Trophoblast cell (in vitro differentiated cells and primary cell): ENCODE results near the gene PLPP6.

ENCODE experiments used
- DNase-seq, 2 donors: peaks; one replicate each; pipeline ENCODE4 v3.0.0-alpha.2; 2016
- H2AFZ ChIP-seq: 2 replicates; pipeline ENCODE4 v1.6.1; 2013; ENCODE audit warnings: low read length, moderate library complexity, mild to moderate bottlenecking; ENCODE audit not compliant: insufficient read depth, poor library complexity
- H2AK5ac ChIP-seq: 2 replicates; pipeline ENCODE4 v1.6.1; 2013; ENCODE audit warnings: mild to moderate bottlenecking, low read length
- H2BK120ac ChIP-seq: 2 replicates; pipeline ENCODE4 v1.6.1; 2013; ENCODE audit warnings: low read length, mild to moderate bottlenecking, moderate library complexity; ENCODE audit not compliant: insufficient read depth, poor library complexity
- H2BK12ac ChIP-seq: 2 replicates; pipeline ENCODE4 v1.6.1; 2013; ENCODE audit warnings: mild to moderate bottlenecking, low read length, moderate library complexity
- H2BK5ac ChIP-seq: 2 replicates; pipeline ENCODE4 v1.6.1; 2013; ENCODE audit warnings: low read length, low read depth, moderate library complexity, mild to moderate bottlenecking; ENCODE audit not compliant: poor library complexity
- H3K14ac ChIP-seq: 2 replicates; pipeline ENCODE4 v1.6.1; 2013; ENCODE audit warnings: mild to moderate bottlenecking, low read length
- H3K18ac ChIP-seq: 2 replicates; pipeline ENCODE4 v1.6.1; 2013; ENCODE audit warnings: mild to moderate bottlenecking, low read length
- H3K23ac ChIP-seq: 2 replicates; pipeline ENCODE4 v1.6.1; 2013; ENCODE audit warnings: low read length
- H3K27ac ChIP-seq: 2 replicates; pipeline ENCODE4 v1.5.1; 2013; ENCODE audit warnings: low read depth, mild to moderate bottlenecking, inconsistent platforms, low read length, moderate library complexity
- H3K27me3 ChIP-seq: 2 replicates; pipeline ENCODE4 v1.6.1; 2013; ENCODE audit warnings: inconsistent platforms, mild to moderate bottlenecking, low read length, moderate library complexity; ENCODE audit not compliant: insufficient read depth
- H3K36me3 ChIP-seq, 2 experiments: 1 replicate in 1 of 2; 2 replicates in 1 of 2; pipeline ENCODE4 v1.6.1; 2013; ENCODE audit warnings: low read length in 2 of 2, mild to moderate bottlenecking in 2 of 2, moderate library complexity in 1 of 2; ENCODE audit not compliant: insufficient read depth in 2 of 2, control insufficient read depth in 1 of 2
- H3K4ac ChIP-seq: 2 replicates; pipeline ENCODE4 v1.6.1; 2013; ENCODE audit warnings: low read depth, mild to moderate bottlenecking, low read length, moderate library complexity
- H3K4me1 ChIP-seq, 2 experiments: 1 replicate in 1 of 2; 2 replicates in 1 of 2; pipeline ENCODE4 v1.6.1; 2013; ENCODE audit warnings: low read length in 2 of 2, mild to moderate bottlenecking in 2 of 2, moderate library complexity in 1 of 2; ENCODE audit not compliant: insufficient read depth in 2 of 2, control insufficient read depth in 1 of 2
- H3K4me2 ChIP-seq: 2 replicates; pipeline ENCODE4 v1.6.1; 2013; ENCODE audit warnings: inconsistent platforms, mild to moderate bottlenecking, low read length, moderate library complexity
- H3K4me3 ChIP-seq: 2 replicates; pipeline ENCODE4 v1.5.1; 2013; ENCODE audit warnings: mild to moderate bottlenecking, low read depth, low read length, inconsistent platforms
- H3K79me1 ChIP-seq: one replicate; pipeline ENCODE4 v1.6.1; 2013; ENCODE audit warnings: low read length
- H3K79me2 ChIP-seq: 2 replicates; pipeline ENCODE4 v1.6.1; 2013; ENCODE audit warnings: low read length, mild to moderate bottlenecking; ENCODE audit not compliant: control insufficient read depth, insufficient read depth, poor library complexity
- H3K9ac ChIP-seq: 2 replicates; pipeline ENCODE4 v1.6.1; 2013; ENCODE audit warnings: mild to moderate bottlenecking, low read length
- H3K9me3 ChIP-seq: 2 replicates; pipeline ENCODE4 v1.6.1; 2013; ENCODE audit warnings: low read depth, mild to moderate bottlenecking, control low read depth, inconsistent platforms, low read length; ENCODE audit not compliant: insufficient read depth
- H4K12ac ChIP-seq: 2 replicates; pipeline ENCODE4 v1.6.1; 2013; ENCODE audit warnings: low read depth, mild to moderate bottlenecking, low read length, moderate library complexity
- H4K8ac ChIP-seq: 2 replicates; pipeline ENCODE4 v1.6.1; 2013; ENCODE audit warnings: low read depth, mild to moderate bottlenecking, low read length, moderate library complexity
- H4K91ac ChIP-seq: one replicate; pipeline ENCODE4 v1.6.1; 2013; ENCODE audit warnings: low read depth, mild to moderate bottlenecking, low read length, moderate library complexity
- WGBS: extraction: QIAGEN DNeasy Blood & Tissue Kit; methylation state at CpG from one replicate; pipeline ENCODE4 v1.1.7; 2013; ENCODE audit warnings: missing lambda C conversion rate; ENCODE audit not compliant: insufficient read length, insufficient coverage; ENCODE audit errors: extremely low coverage; 5-methylcytosine and 5-hydroxymethylcytosine counted together

Gene PLPP6

DNA sequence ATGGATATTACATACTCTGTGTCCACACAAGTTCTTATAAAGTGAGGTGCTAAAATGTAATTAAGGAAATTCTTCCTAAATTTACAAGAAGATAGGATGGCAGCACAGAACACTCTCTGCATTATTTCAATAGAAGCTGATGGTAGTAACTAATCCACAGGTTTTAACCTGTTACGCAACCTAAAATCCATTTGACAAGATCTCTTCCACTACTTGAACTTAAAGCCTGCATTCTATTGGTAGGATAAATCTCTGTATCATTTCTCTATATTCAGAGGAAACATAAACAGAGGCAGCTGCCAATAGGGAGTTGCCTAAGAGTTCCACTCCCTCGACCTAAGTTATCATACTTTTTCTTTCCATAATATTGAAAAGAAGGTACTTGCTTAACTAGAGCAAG lies 38.8 kb downstream of the PLPP6 start:
- DNase-seq, result no peak
- H2BK5ac ChIP-seq, result no peak overlapping the region
- H3K9ac ChIP-seq, result no peak overlapping the region
- H2AK5ac ChIP-seq, result no peak overlapping the region
- no peak overlapping the region for H3K23ac ChIP-seq
- no peak overlapping the region for H4K91ac ChIP-seq
- H2BK12ac ChIP-seq, result no peak overlapping the region
- no peaks in the 10 kb centered on the region for H3K79me1 ChIP-seq
- no peak overlapping the region for H3K14ac ChIP-seq
- H3K18ac ChIP-seq, result no peak overlapping the region
- no CpG with 5 or more reads among the region's 2 CpGs for WGBS
- no peak overlapping the region for H2BK120ac ChIP-seq
- no peaks in the 10 kb centered on the region for H3K9me3 ChIP-seq
- no peak overlapping the region for H2AFZ ChIP-seq
- H3K27ac ChIP-seq, result no peak overlapping the region
- no peaks in the 10 kb centered on the region for H3K27me3 ChIP-seq
- no peak overlapping the region for H3K4ac ChIP-seq
- peaks cover 0 to 4% of the 10 kb centered on the region in 2 experiments for H3K36me3 ChIP-seq
- no peaks in the 10 kb centered on the region for H3K4me1 ChIP-seq
- no peak overlapping the region for H4K8ac ChIP-seq
- H3K79me2 ChIP-seq, result no peaks in the 10 kb centered on the region
- no peak overlapping the region for H4K12ac ChIP-seq
- H3K4me2 ChIP-seq, result no peak overlapping the region
- no peak overlapping the region for H3K4me3 ChIP-seq

- WGBS, result no CpG with 5 or more reads among the region's 1 CpG
Observed at GRCh38 chr9:4701526-4701925, 39.4 kb downstream of the PLPP6 start.

GRCh38 chr9:4704129-4704528 lies 42.0 kb downstream of the PLPP6 start:
- Histone ChIP-seq H3K4me3 (no peak overlapping the region), H3K23ac (no peak overlapping the region), H3K9ac (no peak overlapping the region), H2AK5ac (no peak overlapping the region), H3K27me3 (no peaks in the 10 kb centered on the region), H2BK120ac (no peak overlapping the region), H3K4me1 (no peaks in the 10 kb centered on the region), H3K79me2 (no peaks in the 10 kb centered on the region), H2BK12ac (no peak overlapping the region), H4K12ac (no peak overlapping the region), H3K9me3 (no peaks in the 10 kb centered on the region), H3K4ac (no peak overlapping the region), H2BK5ac (no peak overlapping the region), H3K4me2 (no peak overlapping the region), H3K27ac (no peak overlapping the region), H3K14ac (no peak overlapping the region), H3K18ac (no peak overlapping the region), H2AFZ (no peak overlapping the region), H4K91ac (no peak overlapping the region), H4K8ac (no peak overlapping the region), H3K36me3 (peaks cover 5 to 6% of the 10 kb centered on the region in 2 experiments), H3K79me1 (no peaks in the 10 kb centered on the region)
- DNase-seq, result no peak
- no CpG with 5 or more reads among the region's 2 CpGs for WGBS

More at GRCh38 chr9:4701526-4701925, 39.4 kb downstream of the PLPP6 start:
- DNase-seq, result no peak
- Histone ChIP-seq H2BK12ac (no peak overlapping the region), H3K9me3 (no peaks in the 10 kb centered on the region), H4K12ac (no peak overlapping the region), H3K4ac (no peak overlapping the region), H3K27me3 (no peaks in the 10 kb centered on the region), H3K9ac (no peak overlapping the region), H3K79me1 (no peaks in the 10 kb centered on the region), H2BK120ac (no peak overlapping the region), H3K18ac (no peak overlapping the region), H4K8ac (no peak overlapping the region), H3K23ac (no peak overlapping the region), H2AFZ (no peak overlapping the region), H3K4me2 (no peak overlapping the region), H3K4me3 (no peak overlapping the region), H4K91ac (no peak overlapping the region), H3K14ac (no peak overlapping the region), H3K27ac (no peak overlapping the region), H3K79me2 (no peaks in the 10 kb centered on the region), H3K36me3 (peaks cover 0 to 4% of the 10 kb centered on the region in 2 experiments), H2BK5ac (no peak overlapping the region), H3K4me1 (no peaks in the 10 kb centered on the region), H2AK5ac (no peak overlapping the region)

DNA sequence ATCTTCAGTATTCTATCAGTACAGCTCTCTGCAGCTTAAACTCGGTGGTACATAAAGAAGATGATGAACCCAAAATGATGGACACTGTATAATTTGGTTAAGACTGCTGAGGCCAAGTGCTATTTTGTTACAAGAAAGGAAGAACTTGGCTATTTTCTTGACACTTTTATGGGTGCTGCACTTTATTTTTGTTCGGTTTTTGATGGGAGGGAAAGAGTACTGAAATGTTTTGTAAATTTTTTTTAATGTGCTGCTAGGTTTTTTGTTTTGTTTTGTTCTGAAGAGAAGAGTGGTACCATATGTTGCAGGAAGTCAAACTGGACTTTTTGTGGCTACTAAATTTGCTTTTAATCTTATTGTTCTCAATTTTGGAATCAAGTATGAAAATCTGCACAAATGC lies 43.9 kb downstream of the PLPP6 start:
- no peak overlapping the region for H2BK12ac ChIP-seq
- H2BK5ac ChIP-seq, result no peak overlapping the region
- DNase-seq, result no peak
- no peak overlapping the region for H3K23ac ChIP-seq
- H3K27ac ChIP-seq, result no peak overlapping the region
- H3K4me3 ChIP-seq, result no peak overlapping the region
- no peak overlapping the region for H2AK5ac ChIP-seq
- no peak overlapping the region for H4K12ac ChIP-seq
- no peak overlapping the region for H2AFZ ChIP-seq
- no peak overlapping the region for H3K4ac ChIP-seq
- H3K36me3 ChIP-seq, result peaks cover 5 to 8% of the 10 kb centered on the region in 2 experiments
- H4K91ac ChIP-seq, result no peak overlapping the region
- no peak overlapping the region for H3K4me2 ChIP-seq
- H3K14ac ChIP-seq, result no peak overlapping the region
- WGBS, result 100% methylated on average over 1 of the region's 2 CpGs
- H3K27me3 ChIP-seq, result no peaks in the 10 kb centered on the region
- H3K9ac ChIP-seq, result no peak overlapping the region
- no peaks in the 10 kb centered on the region for H3K79me1 ChIP-seq
- H3K4me1 ChIP-seq, result no peaks in the 10 kb centered on the region
- H3K9me3 ChIP-seq, result no peaks in the 10 kb centered on the region
- H3K79me2 ChIP-seq, result no peaks in the 10 kb centered on the region
- H3K18ac ChIP-seq, result no peak overlapping the region
- H2BK120ac ChIP-seq, result no peak overlapping the region
- H4K8ac ChIP-seq, result no peak overlapping the region
